Measurements from ENCODE around the gene IL1R1.

IL1R1 gene

DNA sequence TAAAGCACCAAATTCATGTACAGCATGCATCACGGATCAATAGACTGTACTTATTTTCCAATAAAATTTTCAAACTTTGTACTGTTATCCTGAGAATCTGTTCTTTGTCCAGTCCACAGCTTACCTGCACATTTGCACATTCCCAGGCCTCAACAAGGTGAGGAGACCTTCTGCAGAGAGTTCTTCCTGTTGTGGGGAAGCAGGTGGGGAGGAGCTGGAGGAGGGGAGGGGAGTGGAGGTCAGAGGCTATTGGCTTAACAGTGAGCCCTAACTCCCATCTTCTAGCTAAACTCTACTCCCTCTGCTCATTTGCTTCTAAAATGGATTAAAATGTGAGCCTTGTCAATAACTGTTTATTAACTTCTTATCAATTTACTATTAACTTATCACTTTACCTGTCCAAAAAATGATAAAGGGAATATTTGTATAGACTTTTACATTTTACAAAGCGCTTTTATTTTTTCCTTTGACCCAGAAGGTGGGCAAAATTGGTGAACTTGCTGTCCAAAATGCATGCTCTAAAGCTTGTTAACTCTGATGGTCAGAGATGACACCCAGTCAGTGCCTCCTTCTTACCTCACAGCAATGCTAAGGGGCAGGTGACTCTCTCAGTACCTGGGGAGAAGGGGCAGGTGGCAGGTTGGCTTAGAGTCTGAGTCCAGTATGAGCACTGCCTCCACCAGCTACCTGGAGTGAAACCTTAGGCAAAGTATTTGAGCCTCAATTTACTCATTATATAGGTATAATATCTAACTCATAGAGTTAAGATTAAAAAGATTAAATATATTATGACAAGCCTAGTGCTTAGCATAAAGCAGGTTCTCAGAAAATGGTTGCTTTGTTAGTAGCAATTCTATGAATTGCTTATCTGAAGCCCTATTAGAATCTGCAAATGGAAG, 37.5 kb downstream of the IL1R1 start:
- H3K4me2 ChIP-seq (ENCODE audit: low read length) = no peak overlapping the region
- no peaks in the 10 kb centered on the region for H3K9me3 ChIP-seq (replicated peaks; ENCODE audit: low read length)
- peaks cover 25% of the 10 kb centered on the region for H3K4me1 ChIP-seq (ENCODE audit: control insufficient read depth, insufficient read depth, low read length)
- no peak overlapping the region for H3K4me3 ChIP-seq (ENCODE audit: low read length)
- H3K36me3 ChIP-seq (ENCODE audit: insufficient read depth, low read length) = peaks cover 41% of the 10 kb centered on the region
- no peaks in the 10 kb centered on the region for H3K27me3 ChIP-seq (ENCODE audit: control insufficient read depth, insufficient read depth, low read length)
- no peak overlapping the region for H3K9ac ChIP-seq (ENCODE audit: low read depth, low read length)

DNA sequence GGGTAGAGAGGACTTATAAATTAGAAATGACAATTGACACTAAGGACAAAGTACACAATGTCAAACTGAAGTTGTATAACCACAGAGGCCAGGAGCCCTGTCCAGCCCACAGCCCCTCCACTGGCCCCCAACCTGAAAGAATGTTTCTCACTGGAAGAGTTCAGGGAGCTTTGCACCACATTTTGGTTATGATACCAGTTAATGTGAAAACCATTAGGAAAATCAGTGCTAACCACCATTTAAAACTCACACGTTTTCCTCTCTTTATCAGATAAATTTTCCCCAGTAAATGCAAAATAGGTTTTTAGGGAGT, 38.1 kb downstream of the IL1R1 start:
- H3K4me2 ChIP-seq (ENCODE audit: low read length) = no peak overlapping the region
- H3K27me3 ChIP-seq (ENCODE audit: control insufficient read depth, insufficient read depth, low read length) = no peaks in the 10 kb centered on the region
- peaks cover 36% of the 10 kb centered on the region for H3K36me3 ChIP-seq (ENCODE audit: insufficient read depth, low read length)
- no peak overlapping the region for H3K4me3 ChIP-seq (ENCODE audit: low read length)
- H3K9me3 ChIP-seq (replicated peaks; ENCODE audit: low read length) = no peaks in the 10 kb centered on the region
- no peak overlapping the region for H3K9ac ChIP-seq (ENCODE audit: low read depth, low read length)
- peaks cover 26% of the 10 kb centered on the region for H3K4me1 ChIP-seq (ENCODE audit: control insufficient read depth, insufficient read depth, low read length)

DNA sequence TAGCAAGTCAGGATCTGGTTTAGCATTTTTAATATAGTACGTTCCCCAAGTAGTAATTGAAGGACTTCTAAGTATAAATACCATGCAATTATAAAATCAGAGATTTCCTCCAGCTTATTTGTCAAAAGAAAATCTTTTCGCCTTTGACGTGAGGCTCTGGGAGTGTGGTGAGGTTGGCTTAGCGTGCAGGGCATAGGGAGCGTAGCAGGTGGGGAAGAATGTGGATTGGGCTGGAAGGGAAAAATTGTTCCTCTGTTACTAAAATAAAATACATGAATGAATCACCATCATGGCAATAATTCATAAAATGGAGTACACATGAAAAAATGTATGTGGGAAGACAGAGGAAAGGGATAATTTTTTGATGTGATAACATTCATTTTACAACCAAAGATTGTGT, 38.8 kb downstream of the IL1R1 start:
- Histone ChIP-seq H3K27me3 (ENCODE audit: control insufficient read depth, insufficient read depth, low read length) (no peaks in the 10 kb centered on the region), H3K9ac (ENCODE audit: low read depth, low read length) (no peak overlapping the region), H3K4me2 (ENCODE audit: low read length) (no peak overlapping the region), H3K4me1 (ENCODE audit: control insufficient read depth, insufficient read depth, low read length) (peaks cover 26% of the 10 kb centered on the region), H3K36me3 (ENCODE audit: insufficient read depth, low read length) (peaks cover 29% of the 10 kb centered on the region), H3K9me3 (replicated peaks; ENCODE audit: low read length) (no peaks in the 10 kb centered on the region), H3K4me3 (ENCODE audit: low read length) (no peak overlapping the region)

DNA sequence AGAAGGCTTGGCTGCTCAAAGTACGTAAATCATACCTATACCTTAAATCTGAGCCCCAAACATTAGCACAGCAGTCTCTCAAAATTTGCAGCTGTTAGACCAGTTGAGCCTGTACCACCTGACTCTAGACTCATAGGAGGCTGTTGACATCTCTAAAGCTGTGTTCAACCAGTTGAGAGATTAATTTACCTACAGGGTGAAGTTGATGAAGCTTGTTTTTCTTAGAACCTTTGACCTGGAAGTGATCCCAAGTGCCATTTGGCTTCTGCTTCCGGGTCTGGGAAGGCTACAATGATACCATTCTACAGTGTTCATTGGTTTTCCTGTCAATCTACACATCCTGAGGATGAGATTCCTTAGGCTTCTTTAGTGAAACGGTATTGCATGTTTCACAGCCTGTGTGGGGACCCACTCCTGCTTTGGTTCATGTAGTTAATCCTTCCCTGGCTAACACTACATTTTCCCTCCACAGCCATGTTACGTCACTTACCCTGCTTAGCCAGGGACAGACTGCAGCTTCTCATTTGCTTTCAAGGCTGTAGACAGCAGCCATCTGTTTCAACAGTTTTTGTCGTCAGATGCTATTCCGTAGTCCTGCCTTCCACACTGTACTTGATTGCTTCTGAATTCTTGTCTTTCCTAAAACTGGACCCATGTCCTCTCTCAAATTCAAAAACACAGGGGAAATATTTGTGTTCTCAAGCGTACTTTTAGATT, 39.5 kb downstream of the IL1R1 start:
- Histone ChIP-seq H3K27me3 (ENCODE audit: control insufficient read depth, insufficient read depth, low read length) (no peaks in the 10 kb centered on the region), H3K4me1 (ENCODE audit: control insufficient read depth, insufficient read depth, low read length) (peaks cover 29% of the 10 kb centered on the region), H3K4me2 (ENCODE audit: low read length) (no peak overlapping the region), H3K9ac (ENCODE audit: low read depth, low read length) (no peak overlapping the region), H3K4me3 (ENCODE audit: low read length) (no peak overlapping the region), H3K36me3 (ENCODE audit: insufficient read depth, low read length) (peaks cover 24% of the 10 kb centered on the region), H3K9me3 (replicated peaks; ENCODE audit: low read length) (no peaks in the 10 kb centered on the region)

DNA sequence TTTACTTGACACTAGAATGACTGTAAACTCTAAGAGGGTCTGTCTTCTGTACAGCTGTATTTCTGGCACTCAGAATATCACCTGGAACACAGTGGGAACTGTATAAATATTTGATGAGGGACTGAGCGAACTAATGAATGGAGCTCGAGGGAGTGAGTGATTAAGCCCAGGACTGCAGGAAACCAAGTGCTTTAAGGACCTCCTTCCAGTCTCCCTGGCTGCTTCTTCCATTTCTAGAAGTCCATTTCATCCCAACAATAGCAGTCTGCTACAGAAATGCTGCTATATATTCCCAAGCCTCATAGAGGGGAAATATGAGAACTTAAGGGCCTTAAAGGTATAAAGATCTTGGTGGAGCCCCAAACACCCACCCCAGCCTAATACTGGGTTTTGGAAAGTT, 41.5 kb downstream of the IL1R1 start:
- H3K4me2 ChIP-seq (ENCODE audit: low read length) = no peak overlapping the region
- H3K9ac ChIP-seq (ENCODE audit: low read depth, low read length) = no peak overlapping the region
- H3K9me3 ChIP-seq (replicated peaks; ENCODE audit: low read length) = no peaks in the 10 kb centered on the region
- H3K4me1 ChIP-seq (ENCODE audit: control insufficient read depth, insufficient read depth, low read length) = peaks cover 39% of the 10 kb centered on the region
- H3K4me3 ChIP-seq (ENCODE audit: low read length) = no peak overlapping the region
- peaks cover 6% of the 10 kb centered on the region for H3K36me3 ChIP-seq (ENCODE audit: insufficient read depth, low read length)
- H3K27me3 ChIP-seq (ENCODE audit: control insufficient read depth, insufficient read depth, low read length) = no peaks in the 10 kb centered on the region

DNA sequence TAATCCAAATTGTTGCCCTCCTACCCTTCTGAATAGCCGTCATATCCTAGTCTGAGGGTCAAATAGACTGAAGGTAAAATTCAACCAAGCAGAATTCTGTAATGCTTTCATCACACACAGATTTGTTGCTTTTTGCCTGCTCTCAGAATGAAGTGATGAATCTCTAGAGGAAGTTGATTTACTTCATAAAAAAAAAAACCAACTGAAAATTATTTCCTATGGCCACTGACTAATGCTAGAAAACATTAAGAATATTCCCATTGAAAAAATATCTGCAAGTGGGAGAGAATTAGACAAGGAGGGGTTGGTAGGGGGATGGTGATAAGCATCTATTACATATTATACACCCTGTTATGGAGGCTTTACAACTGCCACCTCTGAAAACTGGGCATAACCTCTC, 42.0 kb downstream of the IL1R1 start:
- no peak overlapping the region for H3K4me3 ChIP-seq (ENCODE audit: low read length)
- peaks cover 39% of the 10 kb centered on the region for H3K4me1 ChIP-seq (ENCODE audit: control insufficient read depth, insufficient read depth, low read length)
- peaks cover 2% of the 10 kb centered on the region for H3K36me3 ChIP-seq (ENCODE audit: insufficient read depth, low read length)
- no peaks in the 10 kb centered on the region for H3K27me3 ChIP-seq (ENCODE audit: control insufficient read depth, insufficient read depth, low read length)
- H3K9ac ChIP-seq (ENCODE audit: low read depth, low read length) = no peak overlapping the region
- no peaks in the 10 kb centered on the region for H3K9me3 ChIP-seq (replicated peaks; ENCODE audit: low read length)
- no peak overlapping the region for H3K4me2 ChIP-seq (ENCODE audit: low read length)

DNA sequence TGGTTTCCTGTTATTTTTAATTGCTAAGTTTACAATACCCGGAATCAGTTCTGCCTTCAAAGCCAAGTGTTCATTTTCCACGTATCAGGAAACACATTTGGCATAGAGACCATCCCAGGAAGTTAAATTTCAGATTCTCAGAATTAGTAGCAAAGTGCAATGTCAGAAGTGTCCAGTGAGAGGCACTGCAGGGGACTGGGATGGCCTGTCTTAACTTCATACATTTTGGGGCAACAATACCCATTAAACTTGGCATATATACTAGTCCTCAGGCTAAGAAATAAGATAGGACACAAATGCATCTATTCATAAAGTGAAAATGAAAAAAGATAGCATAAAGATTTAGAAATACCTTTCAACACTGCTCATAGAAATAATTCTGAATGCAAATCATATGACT, 42.8 kb downstream of the IL1R1 start:
- Histone ChIP-seq H3K27me3 (ENCODE audit: control insufficient read depth, insufficient read depth, low read length) (no peaks in the 10 kb centered on the region), H3K4me1 (ENCODE audit: control insufficient read depth, insufficient read depth, low read length) (peaks cover 39% of the 10 kb centered on the region), H3K9ac (ENCODE audit: low read depth, low read length) (no peak overlapping the region), H3K4me2 (ENCODE audit: low read length) (no peak overlapping the region), H3K36me3 (ENCODE audit: insufficient read depth, low read length) (no peaks in the 10 kb centered on the region), H3K4me3 (ENCODE audit: low read length) (no peak overlapping the region), H3K9me3 (replicated peaks; ENCODE audit: low read length) (no peaks in the 10 kb centered on the region)

DNA sequence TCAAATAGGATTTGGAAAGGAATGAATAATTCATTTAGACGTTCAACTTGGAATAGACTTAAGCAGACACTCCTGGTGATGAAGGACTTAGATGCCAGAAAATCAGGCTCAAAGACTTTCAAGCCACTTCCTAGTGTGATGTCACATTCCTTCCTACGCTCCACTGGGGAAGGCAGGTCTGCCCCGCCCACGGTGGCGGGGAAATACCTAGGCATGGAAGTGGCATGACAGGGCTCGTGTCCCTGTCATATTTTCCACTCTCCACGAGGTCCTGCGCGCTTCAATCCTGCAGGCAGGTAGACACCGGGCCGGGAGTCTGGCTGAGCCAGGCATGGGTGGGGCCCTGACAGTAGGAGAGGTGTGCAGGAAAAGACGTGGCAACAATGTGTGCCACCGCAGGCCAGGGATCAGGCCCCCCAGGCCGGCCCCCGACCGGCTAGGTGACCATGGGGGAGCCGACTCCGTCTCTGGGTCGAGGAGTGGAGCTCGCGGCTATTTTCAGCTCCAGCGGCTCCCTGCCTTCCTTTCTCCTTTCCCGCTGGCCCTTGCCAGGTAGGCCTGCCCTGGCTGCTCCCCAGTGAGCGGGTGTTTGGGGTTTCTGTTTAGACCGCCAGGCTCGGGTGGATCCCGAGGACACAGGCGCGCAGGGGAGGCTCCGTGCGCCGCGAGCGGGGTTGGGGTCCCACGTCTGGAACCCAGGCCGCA, 44.4 kb downstream of the IL1R1 start, which contains the start of gene IL1RL2:
Gene IL1RL2, plus strand, starts transcription at position 233 of the 705 bp plus-strand sequence. CDS start 845 bp downstream, outside the sequence.
- H3K27me3 ChIP-seq (ENCODE audit: control insufficient read depth, insufficient read depth, low read length) = no peaks in the 10 kb centered on the region
- peaks cover 30% of the 10 kb centered on the region for H3K4me1 ChIP-seq (ENCODE audit: control insufficient read depth, insufficient read depth, low read length)
- H3K4me2 ChIP-seq (ENCODE audit: low read length) = peak within 1 kb of the TSS; percentile 99
- peak within 1 kb of the TSS; percentile 79 for H3K4me3 ChIP-seq (ENCODE audit: low read length)
- peak within 1 kb of the TSS; percentile 83 for H3K9ac ChIP-seq (ENCODE audit: low read depth, low read length)
- H3K36me3 ChIP-seq (ENCODE audit: insufficient read depth, low read length) = no peaks in the 10 kb centered on the region
- H3K9me3 ChIP-seq (replicated peaks; ENCODE audit: low read length) = no peaks in the 10 kb centered on the region

DNA sequence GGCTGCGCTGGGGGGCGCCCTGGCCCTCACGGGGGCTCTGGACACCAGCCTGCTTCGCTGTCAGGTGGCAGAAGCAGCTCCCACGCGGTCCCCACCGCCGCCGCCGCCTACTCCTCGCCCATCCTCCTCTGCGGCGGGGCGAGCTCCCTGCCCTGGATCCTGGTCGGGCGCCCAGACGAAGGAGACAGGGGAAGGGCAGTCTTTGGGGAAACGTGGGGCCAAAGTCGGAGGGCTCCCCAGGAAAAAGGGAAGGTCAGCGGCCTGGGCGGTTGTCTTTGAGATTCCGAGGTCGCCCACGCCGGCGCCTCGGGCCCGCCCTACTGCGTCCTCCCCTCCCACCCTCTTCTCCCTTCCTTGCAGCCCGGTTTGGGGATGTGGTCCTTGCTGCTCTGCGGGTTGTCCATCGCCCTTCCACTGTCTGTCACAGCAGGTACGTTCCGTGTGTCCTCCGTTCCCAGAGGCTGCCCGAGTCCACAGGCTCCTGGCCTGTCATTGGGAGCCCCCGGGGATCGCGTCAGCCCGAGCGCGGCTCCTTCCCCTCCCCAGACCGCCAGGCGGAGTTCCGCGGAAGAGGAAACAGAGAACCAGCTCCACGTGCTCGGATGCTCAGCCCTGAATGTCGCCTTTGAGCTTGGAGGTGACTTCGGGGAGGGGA, 45.1 kb downstream of the IL1R1 start:
- H3K4me3 ChIP-seq (ENCODE audit: low read length) = peak overlapping the region; percentile 79
- peak overlapping the region; percentile 83 for H3K9ac ChIP-seq (ENCODE audit: low read depth, low read length)
- H3K27me3 ChIP-seq (ENCODE audit: control insufficient read depth, insufficient read depth, low read length) = no peaks in the 10 kb centered on the region
- H3K36me3 ChIP-seq (ENCODE audit: insufficient read depth, low read length) = no peaks in the 10 kb centered on the region
- H3K4me1 ChIP-seq (ENCODE audit: control insufficient read depth, insufficient read depth, low read length) = peaks cover 26% of the 10 kb centered on the region
- H3K4me2 ChIP-seq (ENCODE audit: low read length) = peak overlapping the region; percentile 99
- no peaks in the 10 kb centered on the region for H3K9me3 ChIP-seq (replicated peaks; ENCODE audit: low read length)

DNA sequence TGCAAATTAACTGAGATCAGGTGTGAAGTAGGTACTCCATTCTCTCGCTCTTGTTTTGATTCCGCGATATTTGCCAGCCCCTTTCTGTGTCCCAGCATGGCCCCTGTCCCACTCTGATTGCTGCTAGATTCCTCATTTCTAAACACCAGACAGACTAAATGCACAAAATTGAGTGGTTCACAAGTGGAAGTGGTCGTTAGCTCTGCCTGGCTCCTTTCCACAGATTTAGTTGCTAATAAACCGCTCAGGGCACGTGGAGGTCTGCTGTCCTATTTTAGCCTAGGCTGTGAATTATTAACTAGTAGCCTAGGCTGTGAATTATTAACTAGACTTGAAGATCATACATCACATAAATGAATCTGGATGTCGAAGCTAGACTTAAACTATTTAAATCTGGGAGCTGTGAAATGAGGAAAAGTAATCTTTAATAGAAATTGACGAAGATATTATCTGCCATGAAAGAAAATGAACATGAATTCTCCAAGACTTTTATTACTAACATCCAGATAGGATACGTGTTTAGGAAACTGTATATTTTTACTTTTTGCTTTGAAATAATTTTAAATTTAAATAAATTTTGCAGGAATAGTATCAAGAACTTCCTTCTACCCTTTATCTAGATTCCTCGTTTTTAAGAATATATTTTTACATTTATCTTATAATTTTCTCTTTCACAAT, 48.0 kb downstream of the IL1R1 start:
- Histone ChIP-seq H3K9ac (ENCODE audit: low read depth, low read length) (no peak overlapping the region), H3K4me3 (ENCODE audit: low read length) (no peak overlapping the region), H3K4me2 (ENCODE audit: low read length) (no peak overlapping the region), H3K36me3 (ENCODE audit: insufficient read depth, low read length) (no peaks in the 10 kb centered on the region), H3K9me3 (replicated peaks; ENCODE audit: low read length) (no peaks in the 10 kb centered on the region), H3K27me3 (ENCODE audit: control insufficient read depth, insufficient read depth, low read length) (no peaks in the 10 kb centered on the region), H3K4me1 (ENCODE audit: control insufficient read depth, insufficient read depth, low read length) (peaks cover 22% of the 10 kb centered on the region)

Measured in skeletal muscle satellite cell (primary cell).